Vagina (tissue), 2 donors: Measurements from ENCODE around the gene METTL2A. TPM values are rescaled to one million over a fixed set of nuclear protein-coding genes. Genes with fewer than 3 reads are reported as not detected.
A peak's percentile ranks its signal among the peaks of the same experiment; 100 is the strongest.
"Not testable (repeated sequence)": the region's sequence is repeated elsewhere in the genome, so short reads cannot be mapped to it uniquely, and the experiment has no call there.

ENCODE experiments used
- DNase-seq, 2 donors: peaks; one replicate each; pipeline ENCODE4 v3.0.0-alpha.2; 2017; ENCODE audit errors: extremely low spot score in 2 of 2
- H3K27ac ChIP-seq: fragments of 200-600 bp; sonication (generic); one replicate; pipeline ENCODE4 v1.5.1; 2019
- H3K27me3 ChIP-seq: fragments of 200-600 bp; sonication (generic); one replicate; pipeline ENCODE4 v1.5.1; 2019
- H3K36me3 ChIP-seq, 2 donors: fragments of 200-600 bp; sonication (generic); one replicate each; pipeline ENCODE4 v1.5.1; 2017 to 2019
- H3K4me1 ChIP-seq: fragments of 200-600 bp; sonication (generic); one replicate; pipeline ENCODE4 v1.5.1; 2019
- H3K4me3 ChIP-seq, 2 donors: fragments of 200-600 bp; sonication (generic); 1 replicate in 1 of 2; 2 replicates in 1 of 2; pipeline ENCODE4 v1.5.1; 2016 to 2019
- H3K9me3 ChIP-seq: fragments of 200-600 bp; sonication (generic); one replicate; pipeline ENCODE4 v1.5.1; 2019
- POLR2A ChIP-seq, 2 donors: fragments of 450-650 bp; IDR thresholded peaks; one replicate each; pipeline ENCODE4 v1.6.1; 2017; ENCODE audit warnings: antibody characterized with exemption in 2 of 2, mild to moderate bottlenecking in 2 of 2, moderate library complexity in 2 of 2
- POLR2AphosphoS5 ChIP-seq, 2 donors: sonication (generic); formaldehyde crosslinking; IDR thresholded peaks; one replicate each; pipeline ENCODE4 v1.9.0; 2017; ENCODE audit warnings: antibody characterized with exemption in 2 of 2, mild to moderate bottlenecking in 2 of 2, low read depth in 1 of 2; ENCODE audit not compliant: insufficient read depth in 1 of 2
- intact Hi-C: fragments of 100-400 bp; cut with DNase I; formaldehyde crosslinking; loops from one replicate; pipeline ENCODE4 v1.15.1; 2023
- total RNA-seq: library from RNA; depleted of rRNA; stranded (reverse); fragments of >200 nt; gene quantifications from one replicate; pipeline ENCODE4 v1.2.3, GENCODE V29; 2016
- TF ChIP-seq, protein P1 (sequence below), 3 experiments: fragments of 450-650 bp in 2 of 3; fragments of 200-600 bp in 1 of 3; sonication (generic) in 1 of 3; IDR thresholded peaks; one replicate each; pipeline ENCODE4 v1.5.1; 2017 to 2019; ENCODE audit warnings: antibody characterized with exemption in 3 of 3, mild to moderate bottlenecking in 2 of 3, moderate library complexity in 2 of 3

Gene METTL2A, protein sequence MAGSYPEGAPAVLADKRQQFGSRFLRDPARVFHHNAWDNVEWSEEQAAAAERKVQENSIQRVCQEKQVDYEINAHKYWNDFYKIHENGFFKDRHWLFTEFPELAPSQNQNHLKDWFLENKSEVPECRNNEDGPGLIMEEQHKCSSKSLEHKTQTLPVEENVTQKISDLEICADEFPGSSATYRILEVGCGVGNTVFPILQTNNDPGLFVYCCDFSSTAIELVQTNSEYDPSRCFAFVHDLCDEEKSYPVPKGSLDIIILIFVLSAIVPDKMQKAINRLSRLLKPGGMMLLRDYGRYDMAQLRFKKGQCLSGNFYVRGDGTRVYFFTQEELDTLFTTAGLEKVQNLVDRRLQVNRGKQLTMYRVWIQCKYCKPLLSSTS
- 14.0 TPM for total RNA-seq

DNA sequence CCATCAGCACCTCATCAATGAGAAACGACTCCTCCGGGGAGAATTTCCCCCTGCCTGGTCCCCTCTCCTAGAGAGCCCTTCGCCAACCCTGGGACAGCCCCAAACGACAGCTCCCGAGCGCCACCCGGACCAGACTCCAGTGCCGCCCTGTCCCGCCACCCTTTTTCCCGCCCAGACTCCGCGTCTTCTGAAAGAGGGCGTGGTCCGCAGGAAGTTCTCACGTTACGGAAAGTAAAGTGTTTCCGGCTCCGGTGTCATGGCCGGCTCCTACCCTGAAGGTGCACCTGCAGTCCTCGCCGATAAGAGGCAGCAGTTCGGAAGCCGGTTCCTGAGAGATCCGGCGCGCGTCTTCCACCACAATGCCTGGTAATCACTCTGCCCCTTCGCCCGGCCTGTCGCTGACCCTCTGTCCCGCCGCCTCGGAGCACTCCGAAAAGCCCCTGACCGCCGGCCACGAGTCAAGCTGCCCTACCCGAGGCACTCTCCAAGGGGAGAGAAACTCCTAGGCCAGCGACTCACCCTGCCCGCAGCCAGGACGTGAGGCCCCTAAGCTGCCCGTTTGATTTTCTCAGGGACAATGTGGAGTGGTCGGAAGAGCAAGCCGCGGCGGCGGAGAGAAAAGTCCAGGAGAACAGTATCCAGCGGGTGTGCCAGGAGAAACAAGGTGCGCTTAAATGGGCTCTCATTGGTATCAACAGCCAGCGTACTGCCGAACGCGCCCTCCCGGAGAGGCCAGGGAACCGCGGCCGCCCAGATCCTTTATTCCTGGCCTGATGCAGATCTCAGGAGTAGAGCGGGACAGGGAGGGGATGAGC is at the start of gene METTL2A:
Gene METTL2A (plus strand): TSS at position 251 of the 815 bp plus-strand sequence. CDS start 6 bp downstream, at position 257.
- H3K36me3 ChIP-seq, H3K4me1 ChIP-seq, H3K9me3 ChIP-seq, intact Hi-C loops, H3K27me3 ChIP-seq: not testable (repeated sequence)
- peak; percentile 57 to 75 for TF ChIP-seq POLR2AphosphoS5 (IDR thresholded peaks at IDR 0.05; ENCODE audit: insufficient read depth in 1 of 2, low read depth in 1 of 2)
- peak in 1 of 2 donors; percentile 86 for DNase-seq
- H3K4me3 ChIP-seq = peak within 1 kb of the TSS; percentile 73 to 75
- H3K27ac ChIP-seq = peak within 1 kb of the TSS; percentile 49

DNA sequence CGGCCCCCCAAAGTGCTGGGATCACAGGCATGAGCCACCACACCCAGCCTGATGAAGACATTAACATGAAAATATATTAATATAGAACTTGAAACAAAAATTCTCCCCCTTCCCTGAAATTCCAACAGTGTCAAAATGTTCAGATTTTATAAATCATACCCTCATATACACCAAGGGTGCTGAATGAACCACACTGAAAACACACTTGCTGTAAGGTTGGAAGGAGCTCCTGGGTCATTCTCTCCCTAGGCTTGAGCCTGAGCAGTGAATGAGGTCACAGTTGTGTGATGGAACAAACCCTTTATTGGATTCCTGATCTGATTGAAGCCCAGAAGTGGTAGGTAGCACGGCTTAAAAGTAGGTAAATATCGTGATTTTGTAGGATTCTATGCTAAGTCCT is 43.4 kb upstream of the METTL2A start, which contains the start of gene EFCAB3:
Gene EFCAB3 (plus strand): TSS at position 301 of the 400 bp plus-strand sequence. CDS start 2,427 bp downstream, outside the sequence.
- intact Hi-C loops = no loop called here
- H3K4me3 ChIP-seq = no peak within 1 kb of the TSS
- no peaks in the 10 kb centered on the region for H3K36me3 ChIP-seq
- no peaks in the 10 kb centered on the region for H3K9me3 ChIP-seq
- H3K27me3 ChIP-seq = no peaks in the 10 kb centered on the region
- DNase-seq = no peak
- H3K4me1 ChIP-seq = no peaks in the 10 kb centered on the region
- TF ChIP-seq POLR2A (IDR thresholded peaks at IDR 0.05) = no peak
- TF ChIP-seq, protein P1, sequence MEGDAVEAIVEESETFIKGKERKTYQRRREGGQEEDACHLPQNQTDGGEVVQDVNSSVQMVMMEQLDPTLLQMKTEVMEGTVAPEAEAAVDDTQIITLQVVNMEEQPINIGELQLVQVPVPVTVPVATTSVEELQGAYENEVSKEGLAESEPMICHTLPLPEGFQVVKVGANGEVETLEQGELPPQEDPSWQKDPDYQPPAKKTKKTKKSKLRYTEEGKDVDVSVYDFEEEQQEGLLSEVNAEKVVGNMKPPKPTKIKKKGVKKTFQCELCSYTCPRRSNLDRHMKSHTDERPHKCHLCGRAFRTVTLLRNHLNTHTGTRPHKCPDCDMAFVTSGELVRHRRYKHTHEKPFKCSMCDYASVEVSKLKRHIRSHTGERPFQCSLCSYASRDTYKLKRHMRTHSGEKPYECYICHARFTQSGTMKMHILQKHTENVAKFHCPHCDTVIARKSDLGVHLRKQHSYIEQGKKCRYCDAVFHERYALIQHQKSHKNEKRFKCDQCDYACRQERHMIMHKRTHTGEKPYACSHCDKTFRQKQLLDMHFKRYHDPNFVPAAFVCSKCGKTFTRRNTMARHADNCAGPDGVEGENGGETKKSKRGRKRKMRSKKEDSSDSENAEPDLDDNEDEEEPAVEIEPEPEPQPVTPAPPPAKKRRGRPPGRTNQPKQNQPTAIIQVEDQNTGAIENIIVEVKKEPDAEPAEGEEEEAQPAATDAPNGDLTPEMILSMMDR (IDR thresholded peaks at IDR 0.05) = no peak
- TF ChIP-seq POLR2AphosphoS5 (IDR thresholded peaks at IDR 0.05; ENCODE audit: insufficient read depth in 1 of 2, low read depth in 1 of 2) = no peak
- H3K27ac ChIP-seq = no peak within 1 kb of the TSS

DNA sequence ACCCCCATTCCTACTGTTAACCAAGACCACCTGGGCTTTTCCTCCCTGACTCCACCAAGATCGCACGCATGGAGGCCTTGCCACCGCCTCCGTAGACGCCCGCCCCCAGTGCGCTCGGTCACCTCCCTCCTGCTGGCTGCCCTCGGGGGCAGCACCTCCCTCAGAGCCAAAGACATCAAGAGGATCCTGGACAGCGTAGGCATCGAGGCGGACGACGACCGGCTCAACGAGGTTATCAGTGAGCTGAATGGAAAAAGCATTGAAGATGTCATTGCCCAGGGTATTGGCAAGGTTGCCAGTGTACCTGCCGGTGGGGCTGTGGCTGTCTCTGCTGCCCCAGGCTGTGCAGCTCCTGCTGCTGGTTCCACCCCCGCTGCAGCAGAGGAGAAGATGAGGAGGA is 42.1 kb upstream of the METTL2A start:
- H3K36me3 ChIP-seq = no peaks in the 10 kb centered on the region
- no peak overlapping the region for H3K4me3 ChIP-seq
- no peaks in the 10 kb centered on the region for H3K27me3 ChIP-seq
- TF ChIP-seq POLR2AphosphoS5 (IDR thresholded peaks at IDR 0.05; ENCODE audit: insufficient read depth in 1 of 2, low read depth in 1 of 2) = no peak
- no peak for TF ChIP-seq POLR2A (IDR thresholded peaks at IDR 0.05)
- TF ChIP-seq, protein P1 (IDR thresholded peaks at IDR 0.05) = no peak
- no peak for DNase-seq
- no peaks in the 10 kb centered on the region for H3K4me1 ChIP-seq
- no peak overlapping the region for H3K27ac ChIP-seq
- intact Hi-C loops = no loop called here
- no peaks in the 10 kb centered on the region for H3K9me3 ChIP-seq

DNA sequence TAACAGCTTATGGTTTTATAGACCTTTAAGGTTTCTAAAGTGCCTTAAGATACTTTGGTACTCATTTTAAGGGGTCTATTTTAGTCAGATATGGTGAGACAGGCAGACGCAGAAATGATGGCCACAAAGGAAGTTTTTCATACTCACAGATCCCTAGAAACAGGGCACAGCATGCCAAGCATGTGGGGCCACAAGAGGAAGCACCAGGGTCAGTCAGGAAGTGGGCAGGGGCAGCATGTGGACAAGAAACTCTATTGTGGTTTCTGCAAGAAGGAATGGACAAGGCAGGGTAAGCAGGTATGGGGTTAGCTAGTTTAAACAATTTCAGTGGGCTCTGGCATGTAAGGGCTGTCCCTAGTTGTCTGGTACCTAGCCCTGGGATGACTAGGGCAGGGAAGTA is 34.8 kb upstream of the METTL2A start:
- Histone ChIP-seq H3K27ac (no peak overlapping the region), H3K4me3 (no peak overlapping the region), H3K9me3 (no peaks in the 10 kb centered on the region), H3K27me3 (no peaks in the 10 kb centered on the region), H3K4me1 (no peaks in the 10 kb centered on the region), H3K36me3 (no peaks in the 10 kb centered on the region)
- TF ChIP-seq POLR2AphosphoS5 (IDR thresholded peaks at IDR 0.05; ENCODE audit: insufficient read depth in 1 of 2, low read depth in 1 of 2) (no peak), POLR2A (IDR thresholded peaks at IDR 0.05) (no peak)
- TF ChIP-seq, protein P1 (IDR thresholded peaks at IDR 0.05) = no peak
- intact Hi-C loops = no loop called here
- DNase-seq = no peak

DNA sequence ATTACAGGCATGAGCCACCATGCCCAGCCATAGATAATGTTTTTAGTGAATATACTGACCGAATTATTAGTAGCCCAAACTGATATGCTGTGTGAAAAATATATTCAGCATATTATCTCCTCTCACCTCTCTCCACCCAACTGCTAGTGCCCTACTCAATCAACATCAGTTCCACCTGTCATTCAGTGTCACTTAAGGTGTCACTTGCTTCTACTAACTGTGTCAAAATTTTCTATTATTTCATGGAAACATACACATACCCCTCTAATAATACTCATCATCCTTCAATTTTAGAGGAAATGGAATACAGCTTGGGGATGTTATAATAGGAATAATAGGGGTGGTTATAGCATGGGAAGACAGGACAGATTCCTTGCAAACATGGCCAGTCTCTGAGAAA is 30.8 kb upstream of the METTL2A start:
- intact Hi-C loops = no loop called here
- Histone ChIP-seq H3K36me3 (no peaks in the 10 kb centered on the region), H3K27me3 (no peaks in the 10 kb centered on the region), H3K9me3 (no peaks in the 10 kb centered on the region), H3K27ac (no peak overlapping the region), H3K4me1 (no peaks in the 10 kb centered on the region), H3K4me3 (no peak overlapping the region)
- TF ChIP-seq, protein P1 (IDR thresholded peaks at IDR 0.05) = no peak
- TF ChIP-seq POLR2A (IDR thresholded peaks at IDR 0.05) = no peak
- TF ChIP-seq POLR2AphosphoS5 (IDR thresholded peaks at IDR 0.05; ENCODE audit: insufficient read depth in 1 of 2, low read depth in 1 of 2) = no peak
- no peak for DNase-seq
